ENCODE measurements around the gene DIO3. TPM values are rescaled to one million over a fixed set of nuclear protein-coding genes. Genes with fewer than 3 reads are reported as not detected.

The DIO3 gene
- total RNA-seq, 3 donors from 2014 or later = 1.8 to 2.5 (median 1.9) TPM

- H3K4me3 ChIP-seq = no peak overlapping the region
- DNase-seq (no peak), ATAC-seq (no peak)
- H3K36me3 ChIP-seq (ENCODE audit: low read depth) = no peaks in the 10 kb centered on the region
- H3K9me3 ChIP-seq = no peaks in the 10 kb centered on the region
- intact Hi-C loops (cut with DNase I, micrococcal nuclease) = no loop called here
- peaks cover 22% of the 10 kb centered on the region for H3K4me1 ChIP-seq (ENCODE audit: low read depth)
- TF ChIP-seq, protein P1, sequence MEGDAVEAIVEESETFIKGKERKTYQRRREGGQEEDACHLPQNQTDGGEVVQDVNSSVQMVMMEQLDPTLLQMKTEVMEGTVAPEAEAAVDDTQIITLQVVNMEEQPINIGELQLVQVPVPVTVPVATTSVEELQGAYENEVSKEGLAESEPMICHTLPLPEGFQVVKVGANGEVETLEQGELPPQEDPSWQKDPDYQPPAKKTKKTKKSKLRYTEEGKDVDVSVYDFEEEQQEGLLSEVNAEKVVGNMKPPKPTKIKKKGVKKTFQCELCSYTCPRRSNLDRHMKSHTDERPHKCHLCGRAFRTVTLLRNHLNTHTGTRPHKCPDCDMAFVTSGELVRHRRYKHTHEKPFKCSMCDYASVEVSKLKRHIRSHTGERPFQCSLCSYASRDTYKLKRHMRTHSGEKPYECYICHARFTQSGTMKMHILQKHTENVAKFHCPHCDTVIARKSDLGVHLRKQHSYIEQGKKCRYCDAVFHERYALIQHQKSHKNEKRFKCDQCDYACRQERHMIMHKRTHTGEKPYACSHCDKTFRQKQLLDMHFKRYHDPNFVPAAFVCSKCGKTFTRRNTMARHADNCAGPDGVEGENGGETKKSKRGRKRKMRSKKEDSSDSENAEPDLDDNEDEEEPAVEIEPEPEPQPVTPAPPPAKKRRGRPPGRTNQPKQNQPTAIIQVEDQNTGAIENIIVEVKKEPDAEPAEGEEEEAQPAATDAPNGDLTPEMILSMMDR (IDR thresholded peaks at IDR 0.05) = no peak
These were observed 22.4 kb upstream of the DIO3 start for GRCh38 chr14:101538878-101539277.

- no peak for DNase-seq
- Histone ChIP-seq H3K4me3 (no peak overlapping the region), H3K9me3 (no peaks in the 10 kb centered on the region), H3K4me1 (ENCODE audit: low read depth) (peaks cover 22% of the 10 kb centered on the region), H3K36me3 (ENCODE audit: low read depth) (no peaks in the 10 kb centered on the region)
- intact Hi-C loops (cut with DNase I, micrococcal nuclease) = no loop called here
- TF ChIP-seq, protein P1 (IDR thresholded peaks at IDR 0.05) = no peak
- ATAC-seq = no peak
These were observed 21.4 kb upstream of the DIO3 start for GRCh38 chr14:101539880-101540279.

GRCh38 chr14:101540481-101541462 lies 20.5 kb upstream of the DIO3 start:
- intact Hi-C loops (cut with DNase I, micrococcal nuclease) = no loop called here
- no peak for DNase-seq
- Histone ChIP-seq H3K4me1 (ENCODE audit: low read depth) (peaks cover 14% of the 10 kb centered on the region), H3K9me3 (no peaks in the 10 kb centered on the region), H3K36me3 (ENCODE audit: low read depth) (no peaks in the 10 kb centered on the region), H3K4me3 (no peak overlapping the region)
- ATAC-seq = no peak
- TF ChIP-seq, protein P1 (IDR thresholded peaks at IDR 0.05) = no peak

- intact Hi-C loops (cut with DNase I, micrococcal nuclease) = no loop called here
- TF ChIP-seq, protein P1 (IDR thresholded peaks at IDR 0.05) = no peak
- H3K36me3 ChIP-seq (ENCODE audit: low read depth) = no peaks in the 10 kb centered on the region
- ATAC-seq (peak; percentile 85), DNase-seq (peak; percentile 66 to 77 (median 68))
- H3K4me3 ChIP-seq = no peak overlapping the region
- no peaks in the 10 kb centered on the region for H3K9me3 ChIP-seq
- H3K4me1 ChIP-seq (ENCODE audit: low read depth) = peaks cover 12% of the 10 kb centered on the region
These were observed 18.9 kb upstream of the DIO3 start for GRCh38 chr14:101542391-101542790.

- Histone ChIP-seq H3K36me3 (ENCODE audit: low read depth) (no peaks in the 10 kb centered on the region), H3K4me3 (no peak overlapping the region), H3K9me3 (no peaks in the 10 kb centered on the region), H3K4me1 (ENCODE audit: low read depth) (peaks cover 12% of the 10 kb centered on the region)
- intact Hi-C loops (cut with DNase I, micrococcal nuclease) = no loop called here
- ATAC-seq (no peak), DNase-seq (no peak)
- TF ChIP-seq, protein P1 (IDR thresholded peaks at IDR 0.05) = no peak
These were observed 17.5 kb upstream of the DIO3 start for GRCh38 chr14:101543814-101544213.

Data from mucosa of descending colon (tissue), 3 donors.